Breast epithelium (tissue), 3 donors: ENCODE data around the gene DECR2.

Source experiments
- POLR2A ChIP-seq: fragments of 450-650 bp; IDR thresholded peaks from one replicate; pipeline ENCODE4 v1.6.1; 2016; ENCODE audit warnings: antibody characterized with exemption, mild to moderate bottlenecking, moderate library complexity
- TF ChIP-seq, protein P1 (sequence below), 3 donors: fragments of 450-650 bp; IDR thresholded peaks; one replicate each; pipeline ENCODE4 v1.5.1; 2016 to 2017; ENCODE audit warnings: antibody characterized with exemption in 3 of 3, mild to moderate bottlenecking in 3 of 3, moderate library complexity in 3 of 3

DNA sequence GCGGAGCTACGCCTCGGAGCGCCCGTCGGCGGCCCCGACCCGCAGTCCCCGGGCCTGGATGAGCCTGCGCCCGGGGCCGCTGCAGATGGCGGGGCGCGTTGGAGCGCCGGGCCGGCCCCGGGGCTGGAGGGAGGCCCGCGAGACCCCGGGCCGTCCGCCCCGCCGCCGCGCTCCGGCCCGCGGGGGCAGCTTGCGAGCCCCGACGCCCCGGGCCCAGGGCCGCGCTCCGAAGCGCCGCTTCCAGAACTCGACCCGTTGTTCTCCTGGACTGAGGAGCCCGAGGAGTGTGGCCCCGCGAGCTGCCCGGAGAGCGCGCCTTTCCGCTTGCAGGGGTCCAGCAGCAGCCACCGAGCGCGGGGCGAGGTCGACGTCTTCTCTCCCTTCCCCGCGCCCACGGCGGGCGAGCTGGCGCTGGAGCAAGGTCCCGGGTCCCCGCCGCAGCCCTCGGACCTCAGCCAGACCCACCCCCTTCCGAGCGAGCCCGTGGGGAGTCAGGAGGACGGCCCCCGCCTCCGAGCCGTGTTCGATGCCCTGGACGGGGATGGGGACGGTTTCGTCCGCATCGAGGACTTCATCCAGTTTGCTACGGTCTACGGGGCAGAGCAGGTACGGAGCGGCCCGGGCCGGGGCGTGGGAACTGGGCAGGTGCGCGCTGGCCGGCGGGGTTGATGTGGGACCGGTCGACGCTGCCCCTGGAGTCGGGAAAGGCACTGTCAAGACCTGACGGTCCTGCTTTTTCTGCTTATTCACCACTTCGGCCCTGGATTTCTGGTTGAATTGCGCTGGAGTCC lies 24.6 kb downstream of the DECR2 start:
- TF ChIP-seq, protein P1, sequence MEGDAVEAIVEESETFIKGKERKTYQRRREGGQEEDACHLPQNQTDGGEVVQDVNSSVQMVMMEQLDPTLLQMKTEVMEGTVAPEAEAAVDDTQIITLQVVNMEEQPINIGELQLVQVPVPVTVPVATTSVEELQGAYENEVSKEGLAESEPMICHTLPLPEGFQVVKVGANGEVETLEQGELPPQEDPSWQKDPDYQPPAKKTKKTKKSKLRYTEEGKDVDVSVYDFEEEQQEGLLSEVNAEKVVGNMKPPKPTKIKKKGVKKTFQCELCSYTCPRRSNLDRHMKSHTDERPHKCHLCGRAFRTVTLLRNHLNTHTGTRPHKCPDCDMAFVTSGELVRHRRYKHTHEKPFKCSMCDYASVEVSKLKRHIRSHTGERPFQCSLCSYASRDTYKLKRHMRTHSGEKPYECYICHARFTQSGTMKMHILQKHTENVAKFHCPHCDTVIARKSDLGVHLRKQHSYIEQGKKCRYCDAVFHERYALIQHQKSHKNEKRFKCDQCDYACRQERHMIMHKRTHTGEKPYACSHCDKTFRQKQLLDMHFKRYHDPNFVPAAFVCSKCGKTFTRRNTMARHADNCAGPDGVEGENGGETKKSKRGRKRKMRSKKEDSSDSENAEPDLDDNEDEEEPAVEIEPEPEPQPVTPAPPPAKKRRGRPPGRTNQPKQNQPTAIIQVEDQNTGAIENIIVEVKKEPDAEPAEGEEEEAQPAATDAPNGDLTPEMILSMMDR (IDR thresholded peaks at IDR 0.05): no peak
- no peak for TF ChIP-seq POLR2A
